Measurements from ENCODE around the gene MAP7. TPM values are rescaled to one million over a fixed set of nuclear protein-coding genes. Genes with fewer than 3 reads are reported as not detected.

MAP7 gene
- total RNA-seq, 1 donor, result 1.4 TPM

GRCh38 chr6:136521427-136521826, 28.8 kb downstream of the MAP7 start:
- no peak for DNase-seq (ENCODE audit: insufficient read length, low spot score, missing footprints)
- Histone ChIP-seq H3K36me3 (ENCODE audit: insufficient read depth, low read length) (no peaks in the 10 kb centered on the region), H3K9me3 (ENCODE audit: low read depth, low read length) (no peaks in the 10 kb centered on the region), H3K27ac (ENCODE audit: low read depth, low read length) (no peak overlapping the region), H3K4me3 (ENCODE audit: insufficient read depth, low read length) (no peak overlapping the region), H3K4me2 (ENCODE audit: insufficient read depth, low read length) (no peak overlapping the region), H2AFZ (ENCODE audit: low read length) (no peak overlapping the region), H3K79me2 (ENCODE audit: insufficient read depth, low read length) (no peaks in the 10 kb centered on the region), H4K20me1 (ENCODE audit: insufficient read depth, low read length) (no peaks in the 10 kb centered on the region), H3K27me3 (ENCODE audit: insufficient read depth, low read length) (peaks cover 7% of the 10 kb centered on the region), H3K4me1 (ENCODE audit: insufficient read depth, low read length) (no peaks in the 10 kb centered on the region)
- no peak for TF ChIP-seq CTCF (IDR thresholded peaks at IDR 0.05; ENCODE audit: extremely low read depth, low read depth, low read length)

GRCh38 chr6:136520517-136520916, 29.7 kb downstream of the MAP7 start:
- Histone ChIP-seq H3K27ac (ENCODE audit: low read depth, low read length) (no peak overlapping the region), H3K79me2 (ENCODE audit: insufficient read depth, low read length) (no peaks in the 10 kb centered on the region), H3K9me3 (ENCODE audit: low read depth, low read length) (no peaks in the 10 kb centered on the region), H3K4me3 (ENCODE audit: insufficient read depth, low read length) (no peak overlapping the region), H3K36me3 (ENCODE audit: insufficient read depth, low read length) (no peaks in the 10 kb centered on the region), H2AFZ (ENCODE audit: low read length) (no peak overlapping the region), H3K4me1 (ENCODE audit: insufficient read depth, low read length) (no peaks in the 10 kb centered on the region), H3K4me2 (ENCODE audit: insufficient read depth, low read length) (no peak overlapping the region), H3K27me3 (ENCODE audit: insufficient read depth, low read length) (peaks cover 7% of the 10 kb centered on the region), H4K20me1 (ENCODE audit: insufficient read depth, low read length) (no peaks in the 10 kb centered on the region)
- TF ChIP-seq CTCF (IDR thresholded peaks at IDR 0.05; ENCODE audit: extremely low read depth, low read depth, low read length), result no peak
- DNase-seq (ENCODE audit: insufficient read length, low spot score, missing footprints), result no peak

- H3K4me2 ChIP-seq (ENCODE audit: insufficient read depth, low read length), result no peak overlapping the region
- H3K36me3 ChIP-seq (ENCODE audit: insufficient read depth, low read length), result no peaks in the 10 kb centered on the region
- H3K27ac ChIP-seq (ENCODE audit: low read depth, low read length), result no peak overlapping the region
- no peak for TF ChIP-seq CTCF (IDR thresholded peaks at IDR 0.05; ENCODE audit: extremely low read depth, low read depth, low read length)
- H3K9me3 ChIP-seq (ENCODE audit: low read depth, low read length), result no peaks in the 10 kb centered on the region
- no peak overlapping the region for H2AFZ ChIP-seq (ENCODE audit: low read length)
- H3K4me3 ChIP-seq (ENCODE audit: insufficient read depth, low read length), result no peak overlapping the region
- peaks cover 3% of the 10 kb centered on the region for H3K27me3 ChIP-seq (ENCODE audit: insufficient read depth, low read length)
- H4K20me1 ChIP-seq (ENCODE audit: insufficient read depth, low read length), result no peaks in the 10 kb centered on the region
- H3K79me2 ChIP-seq (ENCODE audit: insufficient read depth, low read length), result no peaks in the 10 kb centered on the region
- no peaks in the 10 kb centered on the region for H3K4me1 ChIP-seq (ENCODE audit: insufficient read depth, low read length)
- no peak for DNase-seq (ENCODE audit: insufficient read length, low spot score, missing footprints)
Observed at GRCh38 chr6:136517582-136517981, 32.6 kb downstream of the MAP7 start.

GRCh38 chr6:136517002-136517401, 33.2 kb downstream of the MAP7 start:
- peaks cover 3% of the 10 kb centered on the region for H3K27me3 ChIP-seq (ENCODE audit: insufficient read depth, low read length)
- H3K9me3 ChIP-seq (ENCODE audit: low read depth, low read length), result no peaks in the 10 kb centered on the region
- no peak overlapping the region for H3K4me2 ChIP-seq (ENCODE audit: insufficient read depth, low read length)
- TF ChIP-seq CTCF (IDR thresholded peaks at IDR 0.05; ENCODE audit: extremely low read depth, low read depth, low read length), result no peak
- H3K27ac ChIP-seq (ENCODE audit: low read depth, low read length), result no peak overlapping the region
- no peak overlapping the region for H2AFZ ChIP-seq (ENCODE audit: low read length)
- H3K36me3 ChIP-seq (ENCODE audit: insufficient read depth, low read length), result no peaks in the 10 kb centered on the region
- DNase-seq (ENCODE audit: insufficient read length, low spot score, missing footprints), result no peak
- H4K20me1 ChIP-seq (ENCODE audit: insufficient read depth, low read length), result no peaks in the 10 kb centered on the region
- no peaks in the 10 kb centered on the region for H3K79me2 ChIP-seq (ENCODE audit: insufficient read depth, low read length)
- no peaks in the 10 kb centered on the region for H3K4me1 ChIP-seq (ENCODE audit: insufficient read depth, low read length)
- H3K4me3 ChIP-seq (ENCODE audit: insufficient read depth, low read length), result no peak overlapping the region

All from osteoblast (primary cell).